ENCODE measurements around the gene BACH2.

DNA sequence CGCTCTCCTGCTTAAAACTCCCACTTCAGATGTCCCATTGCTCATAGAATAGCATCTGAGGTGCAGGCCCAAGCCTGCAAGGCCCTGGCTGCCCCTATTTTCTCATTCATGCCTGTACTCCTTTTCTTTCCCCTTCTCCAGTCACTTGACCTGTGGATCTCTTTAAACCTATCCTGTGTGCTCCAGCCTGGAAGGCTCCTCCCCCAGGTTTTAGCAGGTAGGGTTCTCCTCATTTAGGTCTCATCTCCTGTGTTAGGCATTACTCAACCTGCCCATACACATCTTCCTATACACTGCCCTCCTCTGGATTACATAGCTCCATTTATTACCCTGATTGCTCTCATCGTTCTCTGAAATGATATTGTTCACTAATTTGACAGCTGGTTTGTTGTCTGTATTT lies 185.3 kb downstream of the BACH2 start:
- TF ChIP-seq, protein P1, sequence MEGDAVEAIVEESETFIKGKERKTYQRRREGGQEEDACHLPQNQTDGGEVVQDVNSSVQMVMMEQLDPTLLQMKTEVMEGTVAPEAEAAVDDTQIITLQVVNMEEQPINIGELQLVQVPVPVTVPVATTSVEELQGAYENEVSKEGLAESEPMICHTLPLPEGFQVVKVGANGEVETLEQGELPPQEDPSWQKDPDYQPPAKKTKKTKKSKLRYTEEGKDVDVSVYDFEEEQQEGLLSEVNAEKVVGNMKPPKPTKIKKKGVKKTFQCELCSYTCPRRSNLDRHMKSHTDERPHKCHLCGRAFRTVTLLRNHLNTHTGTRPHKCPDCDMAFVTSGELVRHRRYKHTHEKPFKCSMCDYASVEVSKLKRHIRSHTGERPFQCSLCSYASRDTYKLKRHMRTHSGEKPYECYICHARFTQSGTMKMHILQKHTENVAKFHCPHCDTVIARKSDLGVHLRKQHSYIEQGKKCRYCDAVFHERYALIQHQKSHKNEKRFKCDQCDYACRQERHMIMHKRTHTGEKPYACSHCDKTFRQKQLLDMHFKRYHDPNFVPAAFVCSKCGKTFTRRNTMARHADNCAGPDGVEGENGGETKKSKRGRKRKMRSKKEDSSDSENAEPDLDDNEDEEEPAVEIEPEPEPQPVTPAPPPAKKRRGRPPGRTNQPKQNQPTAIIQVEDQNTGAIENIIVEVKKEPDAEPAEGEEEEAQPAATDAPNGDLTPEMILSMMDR (IDR thresholded peaks at IDR 0.05; ENCODE audit: insufficient read depth, low read length, poor library complexity, severe bottlenecking): no peak
- TF ChIP-seq EZH2phosphoT487 (conservative IDR thresholded peaks at IDR 0.05; ENCODE audit: low read length): no peak
